HG02623 (cell line): Measurements from ENCODE around the gene HTR6.

Experiments used
- ATAC-seq: cut with Tn5 transposase; IDR thresholded peaks from one replicate; pipeline ENCODE4 v1.9.1; 2021; ENCODE audit warnings: moderate library complexity; ENCODE audit not compliant: unreplicated experiment

Gene HTR6

DNA sequence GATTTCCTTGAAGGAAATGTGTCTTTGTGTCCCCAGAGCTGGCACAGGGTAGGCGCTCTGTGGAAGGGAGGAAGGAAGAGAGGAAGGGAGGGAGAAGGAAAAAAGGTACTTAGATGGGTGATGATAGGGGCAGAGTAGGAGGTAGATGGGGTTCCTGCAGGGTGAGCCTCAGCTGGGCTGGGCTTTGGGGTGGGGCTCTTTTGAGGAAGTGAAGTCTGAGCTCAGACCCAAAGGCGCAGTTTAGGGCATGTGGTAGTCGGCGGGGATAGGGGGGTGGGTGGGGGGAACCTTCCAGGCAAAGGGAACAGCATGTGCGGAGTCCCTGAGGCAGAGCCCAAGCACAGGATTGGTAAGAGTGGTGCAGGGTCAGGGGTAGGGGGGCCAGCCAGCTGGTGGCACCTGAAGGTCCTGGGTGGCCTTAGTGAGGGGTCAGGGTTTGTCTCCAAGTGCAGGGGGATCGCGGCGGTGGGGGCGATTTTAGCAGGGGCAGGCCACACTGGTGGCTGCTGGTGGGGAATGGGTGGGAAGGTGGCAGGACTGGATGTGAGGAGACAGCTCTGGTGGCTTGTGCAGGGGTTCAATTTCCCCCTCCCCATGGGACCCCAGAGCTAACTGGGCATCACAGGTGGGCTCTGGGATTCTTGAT lies 8.4 kb upstream of the HTR6 start:
- ATAC-seq, result no peak

DNA sequence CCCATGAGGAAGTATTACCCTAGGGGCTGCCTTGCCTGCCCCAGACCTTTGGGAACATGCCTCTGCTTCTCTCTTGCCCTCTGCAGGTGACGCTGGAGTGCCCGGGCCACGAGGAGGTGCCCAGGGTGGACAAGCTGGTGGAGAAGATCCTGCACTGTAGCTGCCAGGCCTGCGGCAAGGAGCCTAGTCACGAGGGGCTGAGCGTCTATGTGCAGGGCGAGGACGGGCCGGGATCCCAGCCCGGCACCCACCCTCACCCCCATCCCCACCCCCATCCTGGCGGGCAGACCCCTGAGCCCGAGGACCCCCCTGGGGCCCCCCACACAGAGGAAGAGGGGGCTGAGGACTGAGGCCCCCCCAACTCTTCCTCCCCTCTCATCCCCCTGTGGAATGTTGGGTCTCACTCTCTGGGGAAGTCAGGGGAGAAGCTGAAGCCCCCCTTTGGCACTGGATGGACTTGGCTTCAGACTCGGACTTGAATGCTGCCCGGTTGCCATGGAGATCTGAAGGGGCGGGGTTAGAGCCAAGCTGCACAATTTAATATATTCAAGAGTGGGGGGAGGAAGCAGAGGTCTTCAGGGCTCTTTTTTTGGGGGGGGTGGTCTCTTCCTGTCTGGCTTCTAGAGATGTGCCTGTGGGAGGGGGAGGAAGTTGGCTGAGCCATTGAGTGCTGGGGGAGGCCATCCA lies 7.8 kb upstream of the HTR6 start:
- no peak for ATAC-seq

DNA sequence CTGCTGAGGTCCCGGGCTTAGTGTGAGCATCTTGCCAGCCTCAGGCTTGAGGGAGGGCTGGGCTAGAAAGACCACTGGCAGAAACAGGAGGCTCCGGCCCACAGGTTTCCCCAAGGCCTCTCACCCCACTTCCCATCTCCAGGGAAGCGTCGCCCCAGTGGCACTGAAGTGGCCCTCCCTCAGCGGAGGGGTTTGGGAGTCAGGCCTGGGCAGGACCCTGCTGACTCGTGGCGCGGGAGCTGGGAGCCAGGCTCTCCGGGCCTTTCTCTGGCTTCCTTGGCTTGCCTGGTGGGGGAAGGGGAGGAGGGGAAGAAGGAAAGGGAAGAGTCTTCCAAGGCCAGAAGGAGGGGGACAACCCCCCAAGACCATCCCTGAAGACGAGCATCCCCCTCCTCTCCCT lies 7.2 kb upstream of the HTR6 start:
- ATAC-seq, result no peak

DNA sequence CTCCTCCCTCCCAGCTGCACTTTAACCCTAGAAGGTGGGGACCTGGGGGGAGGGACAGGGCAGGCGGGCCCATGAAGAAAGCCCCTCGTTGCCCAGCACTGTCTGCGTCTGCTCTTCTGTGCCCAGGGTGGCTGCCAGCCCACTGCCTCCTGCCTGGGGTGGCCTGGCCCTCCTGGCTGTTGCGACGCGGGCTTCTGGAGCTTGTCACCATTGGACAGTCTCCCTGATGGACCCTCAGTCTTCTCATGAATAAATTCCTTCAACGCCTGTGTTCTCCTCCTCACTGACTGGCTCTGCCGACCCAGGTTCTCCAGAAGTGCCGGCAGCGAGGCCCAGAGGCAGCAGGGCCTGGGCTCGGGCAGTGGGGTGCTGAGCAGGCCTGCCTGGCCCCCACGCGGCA lies 6.5 kb upstream of the HTR6 start:
- no peak for ATAC-seq

DNA sequence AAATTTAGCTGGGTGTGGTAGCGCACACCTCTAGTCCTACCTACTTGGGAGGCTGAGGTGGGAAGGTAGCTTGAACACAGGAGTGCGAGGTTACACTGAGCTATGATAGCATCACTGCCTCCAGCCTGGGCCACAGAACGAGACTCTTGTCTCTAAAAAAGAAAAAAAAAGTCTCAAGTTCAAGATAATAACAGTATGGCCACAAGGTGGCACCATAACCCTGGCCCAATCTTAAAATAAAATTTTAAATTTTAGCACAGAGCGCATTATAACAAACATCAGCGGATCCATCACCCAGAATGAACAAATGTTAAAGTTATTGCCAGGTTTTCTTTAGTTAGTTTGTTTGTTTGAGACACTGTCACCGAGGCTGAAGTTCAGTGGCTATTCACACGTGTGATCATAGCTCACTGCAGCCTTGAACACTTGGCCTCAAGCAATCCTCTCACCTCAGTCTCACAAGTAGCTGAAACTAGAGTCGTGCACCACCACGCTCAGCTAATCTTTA lies 2.9 kb upstream of the HTR6 start:
- ATAC-seq, result no peak

DNA sequence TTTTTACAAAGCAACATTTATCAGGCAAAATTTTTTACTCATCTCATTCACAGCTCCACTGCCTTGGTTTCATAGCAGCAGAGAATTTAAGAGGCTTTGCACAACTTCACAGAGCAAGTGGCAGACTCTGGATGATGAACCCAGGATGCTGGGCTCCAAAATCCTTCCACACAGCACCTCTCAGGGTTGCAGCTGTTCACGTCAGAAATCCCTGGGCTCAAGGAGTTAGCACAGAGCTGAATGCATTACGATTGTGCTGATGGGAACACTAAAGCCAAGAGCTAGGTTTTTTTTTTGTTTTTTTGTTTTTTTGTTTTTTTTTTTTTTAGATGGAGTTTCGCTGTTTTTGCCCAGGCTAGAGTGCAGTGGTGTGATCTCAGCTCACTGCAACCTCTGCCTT lies 2.4 kb upstream of the HTR6 start:
- ATAC-seq, result no peak

DNA sequence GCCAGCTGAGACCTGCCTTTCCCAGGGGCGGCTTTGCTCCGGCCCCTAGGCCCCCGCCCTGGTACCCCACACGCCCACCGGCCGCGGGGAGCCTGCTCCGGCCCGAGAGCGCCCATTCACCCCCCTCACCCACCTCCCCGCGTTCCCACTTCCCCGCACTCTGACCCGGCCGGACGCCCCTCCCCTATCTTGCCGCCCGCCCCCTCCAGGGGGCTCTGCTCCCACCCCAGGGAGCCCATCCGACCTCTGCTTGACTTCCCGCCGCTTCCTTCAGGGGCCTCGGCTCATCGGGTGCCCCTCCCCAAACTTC lies 466 bp downstream of the HTR6 start:
- ATAC-seq, result no peak

DNA sequence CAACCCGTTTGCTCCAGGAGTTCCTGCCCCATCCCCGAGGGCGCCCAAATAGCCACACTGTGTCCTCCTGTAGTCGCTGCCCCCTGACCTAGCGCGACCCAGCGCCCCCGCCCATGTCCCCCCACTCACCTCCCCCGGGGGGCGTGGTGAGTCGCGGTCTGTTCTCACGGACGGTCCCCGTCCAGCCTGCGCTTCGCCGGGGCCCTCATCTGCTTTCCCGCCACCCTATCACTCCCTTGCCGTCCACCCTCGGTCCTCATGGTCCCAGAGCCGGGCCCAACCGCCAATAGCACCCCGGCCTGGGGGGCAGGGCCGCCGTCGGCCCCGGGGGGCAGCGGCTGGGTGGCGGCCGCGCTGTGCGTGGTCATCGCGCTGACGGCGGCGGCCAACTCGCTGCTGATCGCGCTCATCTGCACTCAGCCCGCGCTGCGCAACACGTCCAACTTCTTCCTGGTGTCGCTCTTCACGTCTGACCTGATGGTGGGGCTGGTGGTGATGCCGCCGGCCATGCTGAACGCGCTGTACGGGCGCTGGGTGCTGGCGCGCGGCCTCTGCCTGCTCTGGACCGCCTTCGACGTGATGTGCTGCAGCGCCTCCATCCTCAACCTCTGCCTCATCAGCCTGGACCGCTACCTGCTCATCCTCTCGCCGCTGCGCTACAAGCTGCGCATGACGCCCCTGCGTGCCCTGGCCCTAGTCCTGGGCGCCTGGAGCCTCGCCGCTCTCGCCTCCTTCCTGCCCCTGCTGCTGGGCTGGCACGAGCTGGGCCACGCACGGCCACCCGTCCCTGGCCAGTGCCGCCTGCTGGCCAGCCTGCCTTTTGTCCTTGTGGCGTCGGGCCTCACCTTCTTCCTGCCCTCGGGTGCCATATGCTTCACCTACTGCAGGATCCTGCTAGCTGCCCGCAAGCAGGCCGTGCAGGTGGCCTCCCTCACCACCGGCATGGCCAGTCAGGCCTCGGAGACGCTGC lies 1.1 kb downstream of the HTR6 start:
- ATAC-seq, result no peak

DNA sequence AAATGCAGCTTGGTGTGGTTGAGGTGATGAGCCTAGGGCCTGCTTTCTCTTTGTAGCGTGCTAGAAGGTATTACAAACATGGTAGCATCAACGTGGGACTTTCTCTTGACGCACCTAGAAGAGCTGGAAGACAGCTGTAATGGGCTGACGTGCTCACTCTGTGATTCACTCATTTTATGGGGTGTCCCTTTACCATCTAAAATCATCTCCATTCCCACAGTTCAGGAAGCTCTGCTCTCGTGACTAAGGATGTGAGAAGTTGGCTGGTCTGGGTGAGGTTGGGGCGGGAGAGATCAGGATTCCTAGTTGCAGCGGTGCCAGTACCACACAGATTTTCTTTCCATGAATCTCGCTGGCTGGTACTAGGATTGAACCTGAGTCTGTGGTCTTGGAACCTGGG lies 4.2 kb downstream of the HTR6 start:
- no peak for ATAC-seq

DNA sequence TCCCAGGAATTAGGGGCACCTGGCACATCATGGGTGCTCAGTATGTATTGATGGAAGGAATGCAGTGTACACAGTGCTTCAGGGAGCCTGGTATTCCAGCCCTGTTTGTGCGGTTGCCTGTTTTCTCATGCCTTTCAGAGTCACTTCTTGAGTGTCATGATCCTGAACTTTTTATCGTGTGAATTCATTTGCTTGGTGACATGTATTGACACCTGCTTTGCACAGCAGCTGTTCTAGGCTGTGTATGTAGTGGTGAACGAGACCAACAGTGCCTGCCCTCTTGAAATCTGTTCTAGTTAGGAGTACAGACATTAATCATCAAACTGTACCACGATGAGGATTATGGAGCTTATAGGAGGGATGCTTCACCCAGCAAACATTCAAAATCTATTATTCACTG lies 6.1 kb downstream of the HTR6 start:
- ATAC-seq, result no peak

DNA sequence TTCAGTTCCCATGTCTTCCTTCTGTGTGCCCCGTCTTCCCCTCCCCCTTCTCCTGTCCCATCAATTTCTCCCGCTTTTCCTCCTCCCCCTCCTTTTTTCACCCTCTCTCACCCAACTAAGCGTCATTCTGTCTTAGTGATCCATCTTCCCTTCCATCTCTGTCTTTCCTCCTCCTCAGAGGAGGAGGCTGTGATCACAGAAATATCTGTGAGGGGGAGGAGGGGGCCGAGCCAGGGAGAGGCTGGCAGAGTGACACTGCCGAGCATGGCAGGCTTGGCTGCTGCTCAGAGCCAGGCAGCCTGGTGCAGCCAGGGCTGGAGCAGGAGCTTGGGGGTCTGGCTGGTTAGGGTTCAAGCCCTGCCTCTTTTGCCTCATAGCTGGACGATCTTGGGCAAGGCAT lies 7.6 kb downstream of the HTR6 start:
- no peak for ATAC-seq

DNA sequence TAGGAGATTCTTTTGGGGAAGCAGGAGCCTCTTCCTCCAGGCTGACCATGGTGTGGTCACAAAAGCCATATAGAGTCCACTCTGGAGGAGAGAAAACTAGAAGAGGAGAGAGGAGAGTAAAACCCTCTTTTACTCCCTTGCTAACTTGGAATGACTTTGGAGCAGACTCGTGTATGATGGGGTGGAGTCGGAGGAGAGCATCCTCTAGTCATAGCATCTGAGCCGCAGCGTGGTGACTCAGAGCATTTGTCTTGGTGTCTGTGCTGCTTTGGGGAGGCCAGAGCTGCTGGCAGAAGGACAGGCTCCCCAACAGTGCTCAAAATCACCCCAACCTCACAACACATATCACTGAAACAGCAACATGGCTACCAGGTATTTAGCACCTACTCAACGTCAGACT lies 11.1 kb downstream of the HTR6 start:
- ATAC-seq, result no peak

DNA sequence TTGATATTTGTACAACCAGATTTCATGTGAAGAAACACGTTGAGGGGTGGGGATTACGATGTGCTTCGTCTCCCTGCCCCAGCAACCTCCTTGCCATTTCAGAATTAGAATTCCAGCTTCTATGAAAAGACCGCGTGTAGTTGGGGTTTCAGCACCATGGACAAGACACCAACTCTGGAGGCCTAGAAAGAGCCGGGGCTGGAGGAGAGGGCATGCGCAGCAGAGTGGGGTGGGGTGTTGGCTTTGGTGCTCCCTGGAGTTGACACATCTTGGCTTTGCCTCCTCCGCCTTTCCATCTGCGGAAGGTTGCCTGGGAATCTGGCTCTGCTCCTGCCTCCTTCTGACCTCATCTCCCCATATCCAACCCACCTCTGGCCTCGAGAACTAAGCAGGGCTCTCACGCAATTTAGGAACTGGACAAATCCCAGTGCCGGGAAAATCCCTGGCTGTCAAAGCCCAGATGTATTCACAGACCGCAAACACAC lies 11.8 kb downstream of the HTR6 start:
- ATAC-seq, result no peak

DNA sequence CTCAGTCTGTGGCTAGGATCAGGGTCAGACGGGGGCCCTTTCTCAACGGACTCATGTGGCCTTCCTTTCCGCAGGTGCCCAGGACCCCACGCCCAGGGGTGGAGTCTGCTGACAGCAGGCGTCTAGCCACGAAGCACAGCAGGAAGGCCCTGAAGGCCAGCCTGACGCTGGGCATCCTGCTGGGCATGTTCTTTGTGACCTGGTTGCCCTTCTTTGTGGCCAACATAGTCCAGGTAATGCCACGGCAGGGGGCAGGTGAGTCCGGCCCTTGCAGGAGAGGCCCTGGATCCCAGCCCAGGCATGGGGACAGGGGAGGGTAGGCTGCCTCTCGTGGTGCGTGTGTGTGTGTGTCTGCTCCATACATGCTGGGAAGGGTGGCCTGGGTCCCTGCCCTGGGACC lies 13.8 kb downstream of the HTR6 start:
- no peak for ATAC-seq

DNA sequence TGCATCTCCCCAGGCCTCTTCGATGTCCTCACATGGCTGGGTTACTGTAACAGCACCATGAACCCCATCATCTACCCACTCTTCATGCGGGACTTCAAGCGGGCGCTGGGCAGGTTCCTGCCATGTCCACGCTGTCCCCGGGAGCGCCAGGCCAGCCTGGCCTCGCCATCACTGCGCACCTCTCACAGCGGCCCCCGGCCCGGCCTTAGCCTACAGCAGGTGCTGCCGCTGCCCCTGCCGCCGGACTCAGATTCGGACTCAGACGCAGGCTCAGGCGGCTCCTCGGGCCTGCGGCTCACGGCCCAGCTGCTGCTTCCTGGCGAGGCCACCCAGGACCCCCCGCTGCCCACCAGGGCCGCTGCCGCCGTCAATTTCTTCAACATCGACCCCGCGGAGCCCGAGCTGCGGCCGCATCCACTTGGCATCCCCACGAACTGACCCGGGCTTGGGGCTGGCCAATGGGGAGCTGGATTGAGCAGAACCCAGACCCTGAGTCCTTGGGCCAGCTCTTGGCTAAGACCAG lies 14.3 kb downstream of the HTR6 start:
- ATAC-seq, result no peak

DNA sequence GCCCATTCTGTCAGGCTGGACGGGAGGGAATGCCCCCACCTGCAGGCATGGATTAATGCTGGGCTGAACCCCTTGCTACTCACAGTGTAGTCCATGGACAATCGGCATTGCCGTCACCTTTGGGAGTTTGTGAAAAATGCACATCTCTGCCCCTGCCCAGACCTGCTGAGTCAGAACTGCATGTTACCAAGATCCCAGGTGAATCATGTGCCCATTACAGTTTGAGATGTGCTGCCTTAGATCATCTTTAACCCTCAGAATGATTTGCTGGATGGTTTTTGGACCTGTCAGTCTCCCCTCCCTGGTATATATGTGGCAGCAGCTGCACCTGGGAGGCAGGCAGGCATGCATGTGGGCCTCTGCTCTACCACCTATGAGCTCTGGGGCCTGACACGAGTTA lies 15.0 kb downstream of the HTR6 start:
- no peak for ATAC-seq

DNA sequence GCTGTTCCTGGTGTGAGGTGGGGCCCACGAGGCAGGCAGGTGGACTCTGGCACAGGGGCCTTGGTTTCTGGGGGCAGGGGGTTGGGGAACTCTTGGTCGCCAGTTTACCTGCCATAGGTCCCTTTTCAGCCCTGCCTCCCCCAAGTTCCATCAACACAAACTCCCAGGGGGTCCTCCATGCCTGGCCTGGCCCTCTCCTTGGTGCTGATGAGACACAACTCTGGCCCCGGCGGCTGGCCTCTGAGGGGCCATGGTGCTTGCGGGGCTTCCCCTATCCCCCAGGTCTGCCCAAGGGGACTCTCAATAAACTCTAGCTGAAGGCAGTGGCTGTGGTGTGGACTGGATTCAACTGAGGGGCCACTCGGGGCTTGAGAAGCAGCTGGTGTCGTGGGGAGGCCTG lies 16.0 kb downstream of the HTR6 start:
- no peak for ATAC-seq

DNA sequence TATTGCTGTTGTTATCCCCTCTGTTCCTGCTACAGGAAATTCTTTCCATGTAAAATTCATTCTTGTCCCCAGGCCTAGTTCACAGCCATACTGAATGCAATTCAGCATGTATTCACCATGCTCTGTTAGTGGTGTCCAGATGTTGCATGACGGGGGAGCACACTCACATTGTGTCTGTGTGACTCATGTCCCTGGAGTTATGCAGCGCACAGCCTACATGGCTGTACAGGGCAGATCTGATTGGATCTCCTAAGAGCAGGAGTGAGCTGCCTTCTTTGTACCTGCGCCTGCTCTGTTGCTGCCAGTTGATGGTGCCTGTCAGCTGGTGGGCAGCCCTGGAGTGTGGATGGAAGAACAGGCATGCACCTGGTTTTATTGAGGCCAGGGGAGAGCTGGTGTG lies 17.6 kb downstream of the HTR6 start:
- no peak for ATAC-seq

DNA sequence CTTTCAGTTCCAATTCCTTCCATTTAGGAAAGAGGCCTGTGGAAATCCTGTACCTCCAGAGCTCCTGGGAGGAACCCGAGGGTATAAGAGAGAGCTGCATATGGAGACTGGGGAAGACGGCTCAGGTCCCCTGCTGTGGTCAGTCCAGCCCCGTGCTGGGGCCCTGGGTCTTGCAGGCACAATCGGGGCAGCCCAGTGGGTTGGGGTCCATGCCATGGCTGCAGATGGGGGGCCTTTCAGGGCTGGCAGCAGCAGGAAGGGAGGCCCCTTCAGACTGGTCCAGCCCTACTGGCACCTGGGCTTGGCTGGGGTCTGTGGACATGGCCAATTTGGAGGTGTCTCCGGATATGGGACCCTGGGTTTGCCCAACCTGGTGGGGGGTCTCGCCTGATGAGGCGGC lies 18.2 kb downstream of the HTR6 start:
- no peak for ATAC-seq

DNA sequence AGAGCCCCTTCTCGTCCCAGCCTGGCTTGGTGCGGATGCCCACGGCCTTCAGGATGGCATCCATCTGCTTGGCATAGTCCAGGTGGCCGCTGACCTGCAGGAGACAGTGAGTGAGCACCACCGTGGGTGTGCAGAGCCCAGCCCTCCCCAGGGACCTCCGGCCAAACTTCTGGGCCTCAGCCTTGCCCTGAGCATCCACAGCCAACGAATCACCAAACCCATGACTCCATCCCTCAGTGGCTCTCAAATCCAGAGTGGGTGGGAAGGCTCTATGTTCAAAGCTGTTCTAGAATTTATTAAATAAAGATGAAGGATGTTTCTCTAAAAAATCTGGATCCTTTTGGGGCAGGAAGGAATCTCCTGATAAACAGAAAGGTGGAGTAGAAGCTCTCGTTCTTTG lies 18.7 kb downstream of the HTR6 start:
- ATAC-seq, result no peak

DNA sequence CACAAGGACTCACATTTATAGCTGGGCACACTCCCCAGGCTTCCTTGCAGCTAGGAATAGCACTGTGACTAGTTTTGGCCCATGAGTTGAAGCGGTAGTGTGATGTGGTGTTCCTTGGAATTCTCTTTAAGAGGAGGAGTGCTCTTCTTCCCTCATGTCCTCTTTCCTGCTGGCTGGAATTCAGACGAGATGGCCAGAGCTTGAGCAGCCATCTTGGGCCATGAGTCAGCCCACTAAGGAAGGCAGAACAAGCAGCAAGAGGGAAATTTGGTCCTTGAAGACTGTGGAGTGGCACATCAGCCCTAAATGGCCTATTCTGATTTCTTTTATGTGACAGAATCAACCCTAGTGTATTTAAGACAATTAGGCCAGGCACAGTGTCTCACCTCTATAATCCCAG lies 20.0 kb downstream of the HTR6 start:
- no peak for ATAC-seq

DNA sequence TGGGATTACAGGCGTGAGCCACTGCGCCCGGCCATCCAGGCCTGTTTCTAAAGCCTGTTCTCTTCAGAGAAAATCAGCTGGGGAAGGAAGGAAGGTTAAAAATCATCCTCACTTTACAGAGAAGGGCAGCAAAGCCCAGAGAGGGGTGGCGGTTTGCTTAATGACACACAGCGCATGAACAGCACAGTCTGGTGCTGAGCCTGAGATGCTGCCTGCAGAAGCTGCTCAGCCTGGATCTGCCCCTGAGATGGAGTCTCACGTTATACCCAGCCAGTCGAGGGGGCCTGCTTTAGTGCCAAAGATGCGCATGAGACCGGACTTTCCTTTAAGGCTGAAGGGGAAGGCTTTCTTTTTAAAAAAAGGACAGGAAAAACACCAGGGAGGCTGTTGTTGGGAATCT lies 21.3 kb downstream of the HTR6 start:
- ATAC-seq, result no peak
